HEK293 (cell line): ENCODE data around the gene C19orf25.

Experiments used
- BCL11A ChIP-seq: fragments of 450-650 bp; formaldehyde crosslinking; IDR thresholded peaks from 2 replicates; pipeline ENCODE4 v1.5.1; 2016; ENCODE audit warnings: low read depth, missing biosample characterization, missing genetic modification characterization
- BCL11B ChIP-seq: fragments of 450-650 bp; formaldehyde crosslinking; IDR thresholded peaks from 2 replicates; pipeline ENCODE4 v1.5.1; 2016; ENCODE audit warnings: low read depth, missing biosample characterization, missing genetic modification characterization
- GFI1B ChIP-seq: fragments of 450-650 bp; formaldehyde crosslinking; IDR thresholded peaks from 2 replicates; pipeline ENCODE4 v1.5.1; 2016; ENCODE audit warnings: missing biosample characterization, missing genetic modification characterization
- GLI4 ChIP-seq: fragments of 450-650 bp; formaldehyde crosslinking; IDR thresholded peaks from 2 replicates; pipeline ENCODE4 v1.5.1; 2016; ENCODE audit warnings: missing biosample characterization, missing genetic modification characterization
- IKZF3 ChIP-seq: fragments of 450-650 bp; IDR thresholded peaks from 2 replicates; pipeline ENCODE4 v1.5.0; 2018; ENCODE audit warnings: missing biosample characterization, mild to moderate bottlenecking, missing genetic modification characterization, moderate library complexity
- KLF7 ChIP-seq: fragments of 450-650 bp; formaldehyde crosslinking; IDR thresholded peaks from 2 replicates; pipeline ENCODE4 v1.5.1; 2016; ENCODE audit warnings: missing biosample characterization, missing genetic modification characterization, borderline replicate concordance
- KLF9 ChIP-seq: fragments of 450-650 bp; formaldehyde crosslinking; IDR thresholded peaks from 2 replicates; pipeline ENCODE4 v1.5.1; 2016; ENCODE audit warnings: missing biosample characterization, missing genetic modification characterization, low read depth
- OSR2 ChIP-seq: fragments of 450-650 bp; formaldehyde crosslinking; IDR thresholded peaks from 2 replicates; pipeline ENCODE4 v1.5.1; 2016; ENCODE audit warnings: missing biosample characterization, missing genetic modification characterization
- SALL2 ChIP-seq: fragments of 450-650 bp; formaldehyde crosslinking; IDR thresholded peaks from 2 replicates; pipeline ENCODE4 v1.5.0; 2017; ENCODE audit warnings: missing biosample characterization, mild to moderate bottlenecking, missing genetic modification characterization, borderline replicate concordance
- TCF7L2 ChIP-seq: IDR thresholded peaks from 2 replicates; pipeline ENCODE4 v1.6.1; 2011; ENCODE audit warnings: low read depth, mild to moderate bottlenecking, inconsistent platforms, low read length, moderate library complexity, borderline replicate concordance
- TRIM28 ChIP-seq: IDR thresholded peaks from 2 replicates; pipeline ENCODE4 v1.6.1; 2011; ENCODE audit warnings: low read length, control low read depth, borderline replicate concordance
- YY2 ChIP-seq: fragments of 450-650 bp; formaldehyde crosslinking; IDR thresholded peaks from 2 replicates; pipeline ENCODE4 v1.5.1; 2016; ENCODE audit warnings: missing biosample characterization, missing genetic modification characterization
- ZBTB17 ChIP-seq: fragments of 450-650 bp; formaldehyde crosslinking; IDR thresholded peaks from 2 replicates; pipeline ENCODE4 v1.5.1; 2016; ENCODE audit warnings: missing biosample characterization, missing genetic modification characterization
- ZBTB21 ChIP-seq: fragments of 450-650 bp; formaldehyde crosslinking; IDR thresholded peaks from 2 replicates; pipeline ENCODE4 v1.5.1; 2017; ENCODE audit warnings: missing biosample characterization, missing genetic modification characterization
- ZBTB26 ChIP-seq: fragments of 450-650 bp; formaldehyde crosslinking; optimal IDR thresholded peaks from 2 replicates; pipeline ENCODE3; 2016; ENCODE audit warnings: missing biosample characterization, mild to moderate bottlenecking, missing genetic modification characterization
- ZBTB48 ChIP-seq: fragments of 450-650 bp; formaldehyde crosslinking; IDR thresholded peaks from 2 replicates; pipeline ENCODE4 v1.5.1; 2016; ENCODE audit warnings: missing biosample characterization, missing genetic modification characterization
- ZFP3 ChIP-seq: fragments of 450-650 bp; formaldehyde crosslinking; IDR thresholded peaks from 2 replicates; pipeline ENCODE4 v1.5.1; 2016; ENCODE audit warnings: low read depth, missing biosample characterization, missing genetic modification characterization
- ZNF23 ChIP-seq: fragments of 450-650 bp; formaldehyde crosslinking; IDR thresholded peaks from 2 replicates; pipeline ENCODE4 v1.5.1; 2016; ENCODE audit warnings: missing biosample characterization, missing genetic modification characterization, borderline replicate concordance
- ZNF248 ChIP-seq: fragments of 450-650 bp; formaldehyde crosslinking; IDR thresholded peaks from 2 replicates; pipeline ENCODE4 v1.5.1; 2017; ENCODE audit warnings: missing biosample characterization, missing genetic modification characterization
- ZNF280C ChIP-seq: fragments of 450-650 bp; formaldehyde crosslinking; IDR thresholded peaks from 2 replicates; pipeline ENCODE4 v1.5.1; 2016; ENCODE audit warnings: missing biosample characterization, missing genetic modification characterization
- ZNF366 ChIP-seq: fragments of 450-650 bp; formaldehyde crosslinking; conservative IDR thresholded peaks from 2 replicates; pipeline ENCODE4 v1.5.1; 2016; ENCODE audit warnings: missing biosample characterization, missing genetic modification characterization
- ZNF37A ChIP-seq: fragments of 450-650 bp; IDR thresholded peaks from 2 replicates; pipeline ENCODE4 v1.5.1; 2018; ENCODE audit warnings: missing biosample characterization, missing genetic modification characterization
- ZNF416 ChIP-seq: fragments of 450-650 bp; formaldehyde crosslinking; IDR thresholded peaks from 2 replicates; pipeline ENCODE4 v1.5.1; 2016; ENCODE audit warnings: missing biosample characterization, missing genetic modification characterization
- ZNF433 ChIP-seq: fragments of 450-650 bp; formaldehyde crosslinking; IDR thresholded peaks from 2 replicates; pipeline ENCODE4 v1.5.1; 2016; ENCODE audit warnings: missing biosample characterization, missing genetic modification characterization, low read depth
- ZNF473 ChIP-seq: fragments of 450-650 bp; formaldehyde crosslinking; IDR thresholded peaks from 2 replicates; pipeline ENCODE4 v1.5.1; 2017; ENCODE audit warnings: missing biosample characterization, missing genetic modification characterization
- ZNF488 ChIP-seq: fragments of 450-650 bp; formaldehyde crosslinking; IDR thresholded peaks from 2 replicates; pipeline ENCODE4 v1.5.1; 2016; ENCODE audit warnings: missing biosample characterization, missing genetic modification characterization
- ZNF521 ChIP-seq: fragments of 450-650 bp; formaldehyde crosslinking; IDR thresholded peaks from 2 replicates; pipeline ENCODE4 v1.5.1; 2017; ENCODE audit warnings: missing biosample characterization, mild to moderate bottlenecking, missing genetic modification characterization
- ZNF549 ChIP-seq: fragments of 450-650 bp; IDR thresholded peaks from 2 replicates; pipeline ENCODE4 v1.5.1; 2018; ENCODE audit warnings: missing biosample characterization, missing genetic modification characterization, mild to moderate bottlenecking, inconsistent platforms, moderate library complexity
- ZNF621 ChIP-seq: fragments of 450-650 bp; formaldehyde crosslinking; IDR thresholded peaks from 2 replicates; pipeline ENCODE4 v1.5.1; 2017; ENCODE audit warnings: missing biosample characterization, missing genetic modification characterization
- ZNF626 ChIP-seq: fragments of 450-650 bp; sonication (Bioruptor Pico); formaldehyde crosslinking; IDR thresholded peaks from 2 replicates; pipeline ENCODE4 v1.5.1; 2018; ENCODE audit warnings: missing biosample characterization, missing genetic modification characterization, inconsistent platforms
- ZXDB ChIP-seq: fragments of 450-650 bp; formaldehyde crosslinking; IDR thresholded peaks from 2 replicates; pipeline ENCODE4 v1.5.1; 2016; ENCODE audit warnings: missing biosample characterization, missing genetic modification characterization
- TF ChIP-seq, protein P1 (sequence below): fragments of 450-650 bp; formaldehyde crosslinking; IDR thresholded peaks from 2 replicates; pipeline ENCODE4 v1.5.1; 2016; ENCODE audit warnings: missing biosample characterization, missing genetic modification characterization
- TF ChIP-seq, protein P2 (sequence below): fragments of 450-650 bp; formaldehyde crosslinking; IDR thresholded peaks from 2 replicates; pipeline ENCODE4 v1.5.1; 2016; ENCODE audit warnings: missing biosample characterization, missing genetic modification characterization

Gene C19orf25

GRCh38 chr19:1438035-1438932 lies 40.7 kb downstream of the C19orf25 start, which contains the start of gene RPS15 (continued):
- no peak for TF ChIP-seq ZNF280C (tag by site-specific recombination)
- TF ChIP-seq ZNF416 (tag by site-specific recombination): no peak
- peak; percentile 96 for TF ChIP-seq ZXDB (tag by site-specific recombination)
- TF ChIP-seq TCF7L2: no peak
- no peak for TF ChIP-seq BCL11A (tag by site-specific recombination)
- TF ChIP-seq ZNF366 (tag by site-specific recombination): no peak
- no peak for TF ChIP-seq ZNF626 (tag by site-specific recombination)
- TF ChIP-seq, protein P1, sequence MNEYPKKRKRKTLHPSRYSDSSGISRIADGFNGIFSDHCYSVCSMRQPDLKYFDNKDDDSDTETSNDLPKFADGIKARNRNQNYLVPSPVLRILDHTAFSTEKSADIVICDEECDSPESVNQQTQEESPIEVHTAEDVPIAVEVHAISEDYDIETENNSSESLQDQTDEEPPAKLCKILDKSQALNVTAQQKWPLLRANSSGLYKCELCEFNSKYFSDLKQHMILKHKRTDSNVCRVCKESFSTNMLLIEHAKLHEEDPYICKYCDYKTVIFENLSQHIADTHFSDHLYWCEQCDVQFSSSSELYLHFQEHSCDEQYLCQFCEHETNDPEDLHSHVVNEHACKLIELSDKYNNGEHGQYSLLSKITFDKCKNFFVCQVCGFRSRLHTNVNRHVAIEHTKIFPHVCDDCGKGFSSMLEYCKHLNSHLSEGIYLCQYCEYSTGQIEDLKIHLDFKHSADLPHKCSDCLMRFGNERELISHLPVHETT (tag by site-specific recombination): peak; percentile 94
- peak; percentile 54; the same call in 1 of the 2 replicates for TF ChIP-seq ZBTB48 (tag by site-specific recombination)
- TF ChIP-seq ZNF549 (tag by site-specific recombination): no peak
- no peak for TF ChIP-seq ZNF621 (tag by site-specific recombination)
- TF ChIP-seq ZBTB21: no peak; the same call in 1 of the 2 replicates
- TF ChIP-seq TRIM28: peak; percentile 43; the same call in 1 of the 2 replicates
- 0 out of 2 replicates have a peak, but pooled peaks have one; percentile 20 for TF ChIP-seq IKZF3 (tag by site-specific recombination)
- no peak for TF ChIP-seq ZNF37A (tag by site-specific recombination)
- no peak for TF ChIP-seq SALL2 (tag by site-specific recombination)
- no peak for TF ChIP-seq ZNF433 (tag by site-specific recombination)
- TF ChIP-seq YY2 (tag by site-specific recombination): peak; percentile 91
- TF ChIP-seq, protein P2, sequence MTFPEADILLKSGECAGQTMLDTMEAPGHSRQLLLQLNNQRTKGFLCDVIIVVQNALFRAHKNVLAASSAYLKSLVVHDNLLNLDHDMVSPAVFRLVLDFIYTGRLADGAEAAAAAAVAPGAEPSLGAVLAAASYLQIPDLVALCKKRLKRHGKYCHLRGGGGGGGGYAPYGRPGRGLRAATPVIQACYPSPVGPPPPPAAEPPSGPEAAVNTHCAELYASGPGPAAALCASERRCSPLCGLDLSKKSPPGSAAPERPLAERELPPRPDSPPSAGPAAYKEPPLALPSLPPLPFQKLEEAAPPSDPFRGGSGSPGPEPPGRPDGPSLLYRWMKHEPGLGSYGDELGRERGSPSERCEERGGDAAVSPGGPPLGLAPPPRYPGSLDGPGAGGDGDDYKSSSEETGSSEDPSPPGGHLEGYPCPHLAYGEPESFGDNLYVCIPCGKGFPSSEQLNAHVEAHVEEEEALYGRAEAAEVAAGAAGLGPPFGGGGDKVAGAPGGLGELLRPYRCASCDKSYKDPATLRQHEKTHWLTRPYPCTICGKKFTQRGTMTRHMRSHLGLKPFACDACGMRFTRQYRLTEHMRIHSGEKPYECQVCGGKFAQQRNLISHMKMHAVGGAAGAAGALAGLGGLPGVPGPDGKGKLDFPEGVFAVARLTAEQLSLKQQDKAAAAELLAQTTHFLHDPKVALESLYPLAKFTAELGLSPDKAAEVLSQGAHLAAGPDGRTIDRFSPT (tag by site-specific recombination): no peak
- peak; percentile 98 for TF ChIP-seq ZBTB26 (tag by site-specific recombination)
- TF ChIP-seq ZBTB17 (tag by site-specific recombination): peak; percentile 95
- TF ChIP-seq ZFP3 (tag by site-specific recombination): no peak
- TF ChIP-seq ZNF23 (tag by site-specific recombination): peak; percentile 51; the same call in 1 of the 2 replicates
- peak; percentile 90 for TF ChIP-seq KLF9
- no peak for TF ChIP-seq ZNF473
- TF ChIP-seq BCL11B (tag by site-specific recombination): peak; percentile 46; the same call in 1 of the 2 replicates
- TF ChIP-seq GLI4 (tag by site-specific recombination): peak; percentile 91
- peak; percentile 46; the same call in 1 of the 2 replicates for TF ChIP-seq ZNF488
- no peak for TF ChIP-seq ZNF248
- no peak; the same call in 1 of the 2 replicates for TF ChIP-seq GFI1B (tag by site-specific recombination)
- no peak; the same call in 1 of the 2 replicates for TF ChIP-seq KLF7 (tag by site-specific recombination)
- no peak for TF ChIP-seq OSR2 (tag by site-specific recombination)
- no peak for TF ChIP-seq ZNF521 (tag by site-specific recombination)
